Activated CD8-positive, alpha-beta memory T cell treated with anti-CD3 and anti-CD28 coated beads for 4 hours (primary cell): ENCODE data around the gene DDA1.

Experiments
- DNase-seq, 2 donors: peaks; one replicate each; pipeline ENCODE4 v3.0.0-alpha.2; 2020; ENCODE audit warnings: low read depth in 2 of 2

The DDA1 gene

GRCh38 chr19:17329366-17330261 is 20.3 kb downstream of the DDA1 start:
- no peak for DNase-seq

GRCh38 chr19:17330262-17331044 is 21.1 kb downstream of the DDA1 start:
- no peak for DNase-seq

GRCh38 chr19:17331045-17331558 is 21.7 kb downstream of the DDA1 start:
- no peak for DNase-seq

- no peak for DNase-seq
Measured at GRCh38 chr19:17332360-17332676, 23.0 kb downstream of the DDA1 start.

- DNase-seq: no peak
Measured at GRCh38 chr19:17332677-17333581, 23.6 kb downstream of the DDA1 start.

- peak; percentile 52 to 75 for DNase-seq
Measured at GRCh38 chr19:17333611-17334413, 24.4 kb downstream of the DDA1 start.

GRCh38 chr19:17334414-17335409 is 25.3 kb downstream of the DDA1 start, which contains the start of gene ANO8:
Gene ANO8, minus strand, starts transcription at chr19:17334855. Its CDS starts 185 bp downstream, at chr19:17334670.
- DNase-seq: peak; percentile 88 to 89

GRCh38 chr19:17335575-17335974 is 26.2 kb downstream of the DDA1 start:
- DNase-seq: no peak

- DNase-seq: peak; percentile 93 to 94
Measured at GRCh38 chr19:17336872-17337674, 27.7 kb downstream of the DDA1 start, which contains the start of gene GTPBP3. Gene GTPBP3, plus strand, starts transcription at chr19:17337553. Its CDS starts 59 bp downstream, at chr19:17337612.

GRCh38 chr19:17337675-17338432 is 28.5 kb downstream of the DDA1 start:
- no peak for DNase-seq

GRCh38 chr19:17338433-17339078 is 29.2 kb downstream of the DDA1 start:
- no peak for DNase-seq

GRCh38 chr19:17339088-17339741 is 29.9 kb downstream of the DDA1 start:
- no peak for DNase-seq

- no peak for DNase-seq
Measured at GRCh38 chr19:17340302-17340870, 31.0 kb downstream of the DDA1 start.

- no peak for DNase-seq
Measured at GRCh38 chr19:17340871-17341357, 31.6 kb downstream of the DDA1 start.

- DNase-seq: no peak
Measured at GRCh38 chr19:17341386-17341785, 32.0 kb downstream of the DDA1 start.

GRCh38 chr19:17341845-17342244 is 32.5 kb downstream of the DDA1 start:
- DNase-seq: no peak
